ENCODE measurements around the gene TMEM256. TPM values are rescaled to one million over a fixed set of nuclear protein-coding genes. Genes with fewer than 3 reads are reported as not detected.

The TMEM256 gene
- total and polyA plus RNA-seq, 2 donors (not counting 3 experiments of a cell fraction or from before 2014, with no cell fraction given): 67.4 to 148 TPM

DNA sequence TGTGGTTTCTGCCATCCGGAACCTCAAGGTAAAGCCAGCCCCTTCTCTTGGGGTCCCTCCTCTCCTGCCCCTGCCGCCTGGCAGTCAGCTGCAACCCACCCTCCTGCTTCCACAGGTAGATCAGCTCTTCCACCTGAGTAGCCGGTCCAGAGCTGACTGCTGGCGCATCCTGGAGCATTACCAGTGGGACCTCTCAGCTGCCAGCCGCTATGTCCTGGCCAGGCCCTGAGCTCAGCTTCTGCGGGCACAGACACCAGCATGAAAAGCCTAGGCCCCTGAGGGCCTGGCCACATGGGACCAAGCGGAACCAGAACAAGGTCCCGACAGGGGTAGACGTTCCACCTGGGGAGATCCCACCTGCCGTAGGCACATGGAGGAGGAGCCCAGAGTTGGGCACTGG is 15.0 kb downstream of the TMEM256 start:
- no peaks in the 10 kb centered on the region for H3K9me1 ChIP-seq (replicated peaks; ENCODE audit: control insufficient read depth, extremely low read depth, insufficient read depth, low read length)
- no peaks in the 10 kb centered on the region for H3K9me3 ChIP-seq (replicated peaks; ENCODE audit: control insufficient read depth, insufficient read depth, low read length)
- peaks cover 18% of the 10 kb centered on the region for H3K4me1 ChIP-seq (ENCODE audit: control insufficient read depth, extremely low read depth, insufficient read depth, low read length)
- no peak for FAIRE-seq
- ChIA-PET CTCF (interaction anchor here (1.1 kb wide), 1 partner anchor 33 kb away, joined by 5 read pairs; no protein-coding TSS in a partner anchor), POLR2A (no interaction called here)
- no peaks in the 10 kb centered on the region for H3K27me3 ChIP-seq (ENCODE audit: control insufficient read depth in 2 of 2, insufficient read depth in 2 of 2, low read length in 2 of 2)
- DNase-seq (ENCODE audit: low read depth, low spot score): no peak
- no peaks in the 10 kb centered on the region for H4K20me1 ChIP-seq (replicated peaks; ENCODE audit: control insufficient read depth, extremely low read depth, insufficient read depth, low read length)
- H3K9ac ChIP-seq (replicated peaks; ENCODE audit: extremely low read depth, insufficient read depth, low read length): no peak overlapping the region
- no peak for TF ChIP-seq EZH2 (IDR thresholded peaks at IDR 0.05; ENCODE audit: borderline replicate concordance, low read depth, low read length, severe bottlenecking)
- TF ChIP-seq JUN (IDR thresholded peaks at IDR 0.05; ENCODE audit: borderline replicate concordance, insufficient read depth, insufficient read length, low read depth): no peak
- TF ChIP-seq GATA2 (IDR thresholded peaks at IDR 0.05; ENCODE audit: insufficient read depth, insufficient read length, low read depth, low read length): no peak
- TF ChIP-seq, protein P1, sequence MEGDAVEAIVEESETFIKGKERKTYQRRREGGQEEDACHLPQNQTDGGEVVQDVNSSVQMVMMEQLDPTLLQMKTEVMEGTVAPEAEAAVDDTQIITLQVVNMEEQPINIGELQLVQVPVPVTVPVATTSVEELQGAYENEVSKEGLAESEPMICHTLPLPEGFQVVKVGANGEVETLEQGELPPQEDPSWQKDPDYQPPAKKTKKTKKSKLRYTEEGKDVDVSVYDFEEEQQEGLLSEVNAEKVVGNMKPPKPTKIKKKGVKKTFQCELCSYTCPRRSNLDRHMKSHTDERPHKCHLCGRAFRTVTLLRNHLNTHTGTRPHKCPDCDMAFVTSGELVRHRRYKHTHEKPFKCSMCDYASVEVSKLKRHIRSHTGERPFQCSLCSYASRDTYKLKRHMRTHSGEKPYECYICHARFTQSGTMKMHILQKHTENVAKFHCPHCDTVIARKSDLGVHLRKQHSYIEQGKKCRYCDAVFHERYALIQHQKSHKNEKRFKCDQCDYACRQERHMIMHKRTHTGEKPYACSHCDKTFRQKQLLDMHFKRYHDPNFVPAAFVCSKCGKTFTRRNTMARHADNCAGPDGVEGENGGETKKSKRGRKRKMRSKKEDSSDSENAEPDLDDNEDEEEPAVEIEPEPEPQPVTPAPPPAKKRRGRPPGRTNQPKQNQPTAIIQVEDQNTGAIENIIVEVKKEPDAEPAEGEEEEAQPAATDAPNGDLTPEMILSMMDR (IDR thresholded peaks at IDR 0.05; ENCODE audit: extremely low read depth in 1 of 2, insufficient read depth in 1 of 2, low read depth in 1 of 2, low read length in 2 of 2): no peak
- no peak for TF ChIP-seq FOS (IDR thresholded peaks at IDR 0.05; ENCODE audit: borderline replicate concordance, insufficient read depth, low read length)
- no peak overlapping the region for H3K4me2 ChIP-seq (ENCODE audit: insufficient read depth, low read length)
- intact Hi-C loops (cut with micrococcal nuclease): no loop called here
- no peak overlapping the region for H3K27ac ChIP-seq (ENCODE audit: insufficient read depth, low read depth, low read length)
- BruUV-seq (replicated peaks): no TSS peak
- no peaks in the 10 kb centered on the region for H3K79me2 ChIP-seq (ENCODE audit: control insufficient read depth, insufficient read depth, low read length)
- peaks cover 0 to 21% of the 10 kb centered on the region in 2 experiments for H3K36me3 ChIP-seq (ENCODE audit: control insufficient read depth in 2 of 2, extremely low read depth in 1 of 2, insufficient read depth in 2 of 2, low read length in 2 of 2)
- no peak overlapping the region for H3K4me3 ChIP-seq (replicated peaks in 1 of 3; ENCODE audit: insufficient read depth in 1 of 3, low read depth in 1 of 3, low read length in 3 of 3)
- dilution Hi-C loops (cut with MboI; ENCODE audit: extremely low pct_ligation_motif_present, low sequenced_read_pairs): no loop called here
- H2AFZ ChIP-seq (ENCODE audit: low read depth, low read length): no peak overlapping the region

All from endothelial cell of umbilical vein (primary cell).